HUDEP-2 (cell line): ENCODE measurements around the gene ZNF521.

Experiments used
- DNase-seq, 76 experiments: peaks; one replicate each; lab custom pipeline; 2025; ENCODE audit not compliant: unreplicated experiment in 76 of 76; lab: John Stamatoyannopoulos, UW

ZNF521 gene

GRCh38 chr18:25137197-25137472 lies 214.8 kb downstream of the ZNF521 start:
- DNase-seq: no peak

GRCh38 chr18:25136416-25137196 lies 215.4 kb downstream of the ZNF521 start:
- DNase-seq: no peak

GRCh38 chr18:25134861-25135260 lies 217.1 kb downstream of the ZNF521 start:
- no peak for DNase-seq

- DNase-seq: no peak
These were observed 218.1 kb downstream of the ZNF521 start for GRCh38 chr18:25133879-25134278.

- no peak for DNase-seq
These were observed 219.0 kb downstream of the ZNF521 start for GRCh38 chr18:25132786-25133496.

GRCh38 chr18:25126751-25127150 lies 225.2 kb downstream of the ZNF521 start:
- no peak for DNase-seq

- DNase-seq: no peak
These were observed 226.3 kb downstream of the ZNF521 start for GRCh38 chr18:25125680-25126079.

- DNase-seq: no peak
These were observed 228.3 kb downstream of the ZNF521 start for GRCh38 chr18:25123438-25124232.

GRCh38 chr18:25121442-25121841 lies 230.5 kb downstream of the ZNF521 start:
- no peak for DNase-seq

GRCh38 chr18:25113566-25113965 lies 238.4 kb downstream of the ZNF521 start:
- DNase-seq: no peak

GRCh38 chr18:25112821-25113434 lies 239.0 kb downstream of the ZNF521 start:
- DNase-seq: no peak

- no peak for DNase-seq
These were observed 240.3 kb downstream of the ZNF521 start for GRCh38 chr18:25111377-25112288.

GRCh38 chr18:25109484-25109883 lies 242.5 kb downstream of the ZNF521 start:
- no peak for DNase-seq

- peak in 1 of 76 experiments; percentile 25 for DNase-seq
These were observed 248.4 kb downstream of the ZNF521 start for GRCh38 chr18:25103468-25104155.

- DNase-seq: no peak
These were observed 249.3 kb downstream of the ZNF521 start for GRCh38 chr18:25102662-25103061.

- DNase-seq: no peak
These were observed 251.5 kb downstream of the ZNF521 start for GRCh38 chr18:25100418-25100817.

- peak in 9 of 76 experiments; percentile 1 to 20 (median 12) for DNase-seq
These were observed 252.1 kb downstream of the ZNF521 start for GRCh38 chr18:25099895-25100294.

- DNase-seq: no peak
These were observed 254.4 kb downstream of the ZNF521 start for GRCh38 chr18:25097569-25098056.

GRCh38 chr18:25097057-25097456 lies 254.9 kb downstream of the ZNF521 start:
- DNase-seq: no peak
